Measurements from ENCODE around the gene SLC22A2.

GRCh38 chr6:160284575-160284974 lies 26.0 kb upstream of the SLC22A2 start:
- TF ChIP-seq CTCF (IDR thresholded peaks at IDR 0.05) (no peak), EZH2 (IDR thresholded peaks at IDR 0.05) (no peak), EZH2phosphoT487 (IDR thresholded peaks at IDR 0.05) (no peak)
